Anterior cingulate cortex (tissue), 58 donors: ENCODE data around the gene SHANK3.

ENCODE experiments used
- DNase-seq, 58 donors: peaks; one replicate each; lab custom pipeline; 2025; lab: John Stamatoyannopoulos, UW

The SHANK3 gene

DNA sequence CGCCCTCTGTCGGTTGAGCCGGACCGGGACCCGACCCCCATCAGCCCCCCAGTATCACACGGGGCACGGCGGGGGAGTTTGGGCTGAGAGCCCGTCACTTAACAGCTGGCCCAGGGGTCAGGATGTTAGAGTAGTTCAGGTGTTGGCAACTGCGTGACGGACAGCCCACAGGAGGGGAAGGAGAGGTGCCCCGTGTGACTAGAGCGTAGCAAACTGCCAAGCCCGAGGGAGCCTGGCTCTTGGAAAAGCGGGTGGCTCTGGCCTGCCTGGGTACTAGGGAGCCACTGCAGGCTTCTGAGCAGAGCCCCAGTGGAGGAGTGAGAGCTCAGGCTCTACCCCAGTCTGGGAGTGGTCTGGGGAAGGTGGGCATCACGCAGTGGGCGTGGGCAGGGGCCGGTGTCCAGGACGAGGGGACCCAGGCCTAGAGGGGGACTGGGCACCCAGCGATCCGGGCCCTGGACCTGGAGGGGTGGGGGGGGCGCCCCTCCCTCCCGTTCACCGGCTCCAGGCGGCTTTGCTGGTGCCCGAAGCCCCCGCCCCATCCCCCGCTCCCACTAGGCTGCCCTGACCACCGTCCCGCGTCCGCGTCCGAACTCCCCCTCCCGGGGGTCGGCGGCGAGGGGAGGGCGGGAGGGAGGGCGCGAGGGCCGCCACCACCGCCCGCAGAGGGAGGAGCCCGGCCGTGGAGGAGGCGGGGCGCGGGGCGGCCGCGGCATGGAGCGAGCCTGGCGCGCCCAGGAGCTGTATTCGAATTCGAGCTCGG is 24.4 kb downstream of the SHANK3 start:
- no peak for DNase-seq

DNA sequence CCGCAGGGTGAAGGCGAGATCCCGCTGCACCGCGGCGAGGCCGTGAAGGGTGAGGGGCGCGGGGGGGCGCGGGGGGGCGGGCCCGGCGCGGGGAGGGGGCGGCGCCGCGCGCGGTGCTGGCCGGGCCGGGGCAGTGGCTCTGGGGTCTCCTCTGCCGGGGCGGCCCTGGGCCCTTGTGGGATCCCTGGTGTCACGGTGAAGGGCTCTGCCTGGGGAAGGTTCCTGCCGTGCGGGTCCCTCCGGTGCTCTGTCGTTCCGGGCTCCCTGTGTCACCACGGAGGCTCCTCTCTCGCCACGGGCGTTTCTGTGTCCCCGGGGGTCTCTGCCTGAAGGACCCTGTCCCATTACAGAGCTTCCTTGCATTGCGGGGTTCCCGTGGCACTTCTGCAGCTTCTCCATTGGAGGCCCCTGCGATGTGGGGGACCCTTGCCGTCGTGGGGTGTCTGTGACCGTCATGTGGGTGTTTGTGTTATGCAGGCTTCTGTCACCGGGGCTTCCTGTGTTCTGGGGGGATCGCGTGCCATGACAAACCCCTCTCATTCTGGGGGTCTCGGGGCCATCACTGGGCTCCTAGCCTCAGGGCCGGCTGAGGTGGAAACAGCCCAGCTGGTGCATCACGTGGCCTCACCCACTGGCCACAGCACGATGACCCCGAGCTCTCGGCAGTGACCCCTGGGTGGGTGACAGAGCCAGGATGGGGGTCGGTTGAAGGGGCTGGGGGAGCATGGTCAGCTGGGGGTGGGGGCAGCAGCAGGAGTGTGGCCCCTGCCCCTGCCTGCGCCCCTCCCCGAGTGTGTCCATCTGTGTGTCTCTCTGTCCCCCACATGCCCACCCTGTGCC is 25.3 kb downstream of the SHANK3 start:
- DNase-seq = no peak

DNA sequence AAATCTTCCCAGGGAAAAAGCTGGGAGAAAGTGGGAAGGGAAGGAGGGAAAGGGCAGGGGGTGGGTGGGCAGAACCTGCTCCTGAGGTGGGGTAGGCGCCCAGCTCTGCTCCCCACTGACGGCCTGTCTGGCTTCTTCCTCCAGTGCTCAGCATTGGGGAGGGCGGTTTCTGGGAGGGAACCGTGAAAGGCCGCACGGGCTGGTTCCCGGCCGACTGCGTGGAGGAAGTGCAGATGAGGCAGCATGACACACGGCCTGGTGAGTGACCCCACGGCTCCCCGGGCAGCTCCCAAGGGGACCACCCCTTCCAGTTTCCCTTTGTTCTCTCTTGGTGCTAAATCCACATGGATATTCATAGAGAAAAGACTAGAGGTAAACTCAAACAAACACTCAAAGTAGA is 25.9 kb downstream of the SHANK3 start:
- no peak for DNase-seq

DNA sequence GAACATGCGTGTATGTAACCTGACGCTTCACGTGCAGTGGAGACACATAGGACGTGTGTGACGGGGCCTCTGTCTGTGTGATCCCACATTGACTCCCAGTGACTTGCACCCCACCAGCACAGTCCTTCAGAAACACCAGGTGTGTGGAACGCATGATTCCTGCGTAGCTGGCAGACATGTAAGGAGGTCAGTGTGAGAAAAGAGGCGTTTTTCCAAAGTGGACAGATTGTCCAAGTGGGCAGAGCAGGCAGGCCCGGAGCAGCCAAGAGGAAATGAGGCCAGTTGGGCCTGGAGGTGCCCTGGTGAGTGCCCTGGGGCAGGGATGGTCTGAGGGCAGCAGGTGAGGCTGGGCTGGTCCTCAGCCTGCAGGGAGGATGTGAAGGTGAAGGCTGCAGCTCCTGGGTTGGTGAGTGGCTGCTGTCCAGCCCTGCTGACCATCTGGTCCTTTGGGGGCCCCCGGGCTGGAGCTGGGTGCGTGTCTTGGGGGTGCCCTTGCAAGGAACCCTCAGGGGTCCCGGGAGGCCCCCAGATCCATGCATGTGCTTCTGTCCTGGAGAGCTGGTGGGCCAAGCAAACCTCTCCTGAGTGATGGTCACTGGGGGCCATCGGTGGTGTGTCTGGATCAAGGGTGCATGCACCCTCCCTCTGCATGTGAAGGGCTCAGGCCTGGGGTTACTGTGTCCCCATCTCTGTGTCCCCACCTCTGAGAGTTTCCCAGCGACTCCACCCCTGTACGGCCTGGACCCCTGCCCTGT is 26.6 kb downstream of the SHANK3 start:
- DNase-seq = no peak

DNA sequence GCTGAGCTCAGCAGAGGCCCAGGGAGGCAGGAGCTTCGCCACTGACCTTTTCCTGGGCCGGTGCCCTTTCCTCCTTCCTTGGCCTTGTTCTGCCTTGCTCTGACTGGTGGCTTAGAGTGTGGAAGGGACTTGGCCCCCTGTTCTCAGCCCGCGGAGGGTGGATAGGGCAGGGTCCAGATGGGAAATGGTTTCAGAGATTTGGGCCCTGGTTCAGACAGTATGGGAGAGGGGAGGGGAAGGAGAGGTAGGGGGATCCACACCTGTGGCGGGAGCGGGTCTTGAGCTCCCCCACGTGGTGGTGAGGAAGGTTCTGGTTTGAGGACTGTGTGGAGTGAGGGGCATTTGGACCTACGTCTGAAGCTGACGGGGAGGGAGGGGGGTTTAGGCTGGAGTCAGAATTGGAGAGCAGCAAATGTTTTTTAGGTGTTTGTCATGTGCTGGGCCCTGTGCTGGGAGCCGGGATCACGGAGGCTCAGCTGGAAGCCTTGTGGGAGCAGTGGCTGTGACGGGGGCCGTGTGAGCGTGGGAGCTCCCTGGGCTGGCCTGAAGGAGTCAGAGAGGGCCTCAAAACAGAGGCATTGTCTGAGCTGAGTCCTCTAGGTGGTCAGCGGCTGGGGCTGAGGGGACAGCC is 27.2 kb downstream of the SHANK3 start:
- peak in 2 of 58 donors; percentile 40 to 41 for DNase-seq

DNA sequence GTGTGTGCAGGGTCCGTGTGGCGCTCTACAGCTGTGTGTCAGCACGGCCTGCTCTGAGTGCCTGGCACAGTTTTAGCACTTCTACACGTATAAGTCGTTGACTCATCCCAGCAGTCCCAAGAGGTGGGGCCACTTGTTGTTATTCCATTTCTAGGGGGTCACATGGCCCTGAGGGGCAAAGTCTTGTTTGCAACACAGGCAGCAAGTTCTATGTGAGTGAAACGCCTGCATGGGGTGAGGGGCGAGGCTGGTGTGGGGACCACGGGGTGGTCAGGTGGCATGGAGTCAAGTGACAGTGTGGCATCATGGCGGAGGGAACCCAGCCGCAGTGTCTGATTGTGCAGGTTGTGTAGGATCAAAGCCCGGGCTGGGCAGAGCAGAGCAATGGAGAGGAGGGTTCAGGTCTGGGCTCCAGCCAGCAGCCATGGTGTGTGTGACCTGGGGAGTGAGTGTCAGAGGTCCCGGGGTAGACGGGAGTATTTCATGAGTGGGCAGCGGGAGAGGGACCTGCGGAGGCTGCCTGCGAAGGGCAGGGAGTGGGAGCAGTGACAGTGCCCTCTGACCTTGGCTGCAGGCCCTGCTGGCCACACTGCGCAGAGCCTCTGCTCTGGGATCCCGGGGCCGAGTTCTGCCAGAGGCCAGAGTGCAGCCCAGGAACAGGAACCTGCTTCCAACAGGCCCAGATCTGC is 27.9 kb downstream of the SHANK3 start:
- no peak for DNase-seq

DNA sequence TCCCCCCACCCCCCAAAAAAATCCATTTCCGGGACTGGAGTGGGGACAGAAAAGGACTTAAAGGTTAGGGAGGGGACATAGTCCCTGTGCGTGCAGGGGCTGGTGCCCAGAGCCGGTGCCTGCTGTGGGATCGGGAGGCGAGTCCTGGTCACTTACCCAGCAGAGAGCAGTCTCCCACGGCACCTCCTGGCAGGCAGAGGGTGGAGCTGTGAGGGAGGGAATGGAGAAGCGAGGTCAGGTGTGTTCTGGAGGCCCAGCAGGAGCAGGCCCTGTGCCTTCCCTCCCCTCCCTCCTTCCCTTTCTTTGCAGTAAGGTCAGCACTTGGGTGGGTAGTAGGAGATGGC is 28.4 kb downstream of the SHANK3 start:
- DNase-seq = no peak

DNA sequence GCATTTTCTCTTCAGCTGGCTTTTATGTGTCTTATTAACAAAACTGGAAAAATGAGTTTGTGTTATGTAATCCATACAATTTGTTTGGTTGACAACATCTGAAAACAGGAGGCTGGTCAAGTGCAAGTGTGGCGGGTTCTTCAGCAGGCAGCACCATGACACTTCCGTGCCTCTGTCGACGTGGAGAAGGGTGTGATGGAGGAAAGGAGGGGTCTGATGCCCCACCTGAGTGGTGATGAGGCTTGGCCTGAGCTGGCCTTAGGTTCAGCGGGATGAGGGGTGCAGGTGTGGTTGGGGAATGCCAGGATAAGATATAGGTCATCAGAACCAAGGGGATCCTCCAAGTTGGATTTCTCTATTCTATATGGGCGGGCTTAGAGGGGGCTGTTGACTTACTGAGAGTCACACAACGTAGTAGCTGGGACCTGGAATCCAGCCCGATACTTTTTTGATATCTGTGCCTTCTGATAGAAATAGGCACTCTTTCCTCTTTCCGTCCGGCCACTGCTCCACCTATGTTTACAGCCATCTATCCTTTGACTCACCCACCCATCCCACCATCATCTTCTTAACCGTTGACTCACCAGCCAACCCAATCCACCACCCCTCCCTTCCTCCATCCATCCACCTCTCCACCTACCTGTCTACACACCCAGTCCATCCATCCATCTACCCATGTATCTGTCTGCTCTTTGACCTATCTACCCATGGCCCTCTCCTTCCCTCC is 29.0 kb downstream of the SHANK3 start:
- no peak for DNase-seq

DNA sequence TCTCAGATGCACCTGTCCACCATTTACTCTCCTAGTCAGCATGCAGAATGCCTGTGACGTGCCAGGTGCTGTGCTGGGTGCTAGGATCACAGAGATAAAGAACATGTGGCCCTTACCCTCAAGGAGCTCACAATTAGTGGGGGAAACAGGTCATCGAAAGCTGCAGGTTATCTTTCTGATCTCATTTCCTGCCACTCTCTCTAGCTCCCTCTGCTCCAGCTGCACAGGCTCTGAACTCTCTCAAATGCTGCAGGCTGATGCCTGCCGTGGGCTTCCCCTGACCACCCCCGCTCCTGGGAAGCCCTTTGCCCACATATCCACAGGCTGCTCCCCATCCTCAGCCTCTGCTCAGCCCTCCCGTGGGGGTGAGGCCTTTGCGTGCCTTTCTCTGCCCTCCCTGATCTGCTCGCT is 29.6 kb downstream of the SHANK3 start:
- no peak for DNase-seq

DNA sequence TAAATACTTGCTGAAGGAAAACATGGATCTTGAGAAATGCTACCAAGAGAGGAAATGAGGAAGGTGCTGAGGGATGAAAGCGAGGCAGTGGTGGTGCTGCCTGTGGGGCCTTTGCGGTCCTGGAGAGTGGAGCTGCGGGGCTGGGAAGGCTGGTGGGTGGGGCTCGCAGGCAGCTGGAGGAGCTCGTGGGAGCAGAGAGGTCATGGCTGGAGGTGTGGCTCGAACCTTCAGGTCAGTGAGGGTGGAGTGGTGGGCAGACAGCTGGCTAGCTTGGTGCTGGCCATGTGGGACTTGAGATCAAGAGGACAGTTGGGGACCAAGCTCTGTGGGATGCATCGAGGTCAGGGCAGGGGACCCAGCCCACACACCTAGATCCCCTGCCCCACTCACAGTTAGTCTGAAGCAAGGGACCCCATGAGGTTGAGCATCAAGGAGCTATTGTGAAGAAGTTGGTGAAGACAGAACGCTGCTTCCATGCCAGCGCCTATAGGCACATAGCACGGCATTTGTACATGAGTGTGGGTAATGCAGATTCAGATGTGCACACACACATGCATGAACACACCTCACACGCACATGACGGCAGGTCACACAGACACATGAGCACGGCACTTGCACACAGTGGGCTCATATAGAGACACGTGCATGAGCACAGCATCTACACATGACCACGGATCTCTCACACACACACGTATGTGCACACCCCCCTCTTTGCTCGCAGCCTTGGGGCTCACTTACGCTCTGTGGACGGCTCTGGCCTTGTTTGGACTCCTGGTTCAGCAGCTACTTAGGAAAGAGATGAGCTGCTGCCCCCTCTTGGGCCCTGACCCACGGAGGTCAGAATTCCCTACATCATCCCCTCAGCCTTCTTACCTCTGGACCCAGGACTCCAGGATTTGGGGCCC is 30.4 kb downstream of the SHANK3 start:
- no peak for DNase-seq

DNA sequence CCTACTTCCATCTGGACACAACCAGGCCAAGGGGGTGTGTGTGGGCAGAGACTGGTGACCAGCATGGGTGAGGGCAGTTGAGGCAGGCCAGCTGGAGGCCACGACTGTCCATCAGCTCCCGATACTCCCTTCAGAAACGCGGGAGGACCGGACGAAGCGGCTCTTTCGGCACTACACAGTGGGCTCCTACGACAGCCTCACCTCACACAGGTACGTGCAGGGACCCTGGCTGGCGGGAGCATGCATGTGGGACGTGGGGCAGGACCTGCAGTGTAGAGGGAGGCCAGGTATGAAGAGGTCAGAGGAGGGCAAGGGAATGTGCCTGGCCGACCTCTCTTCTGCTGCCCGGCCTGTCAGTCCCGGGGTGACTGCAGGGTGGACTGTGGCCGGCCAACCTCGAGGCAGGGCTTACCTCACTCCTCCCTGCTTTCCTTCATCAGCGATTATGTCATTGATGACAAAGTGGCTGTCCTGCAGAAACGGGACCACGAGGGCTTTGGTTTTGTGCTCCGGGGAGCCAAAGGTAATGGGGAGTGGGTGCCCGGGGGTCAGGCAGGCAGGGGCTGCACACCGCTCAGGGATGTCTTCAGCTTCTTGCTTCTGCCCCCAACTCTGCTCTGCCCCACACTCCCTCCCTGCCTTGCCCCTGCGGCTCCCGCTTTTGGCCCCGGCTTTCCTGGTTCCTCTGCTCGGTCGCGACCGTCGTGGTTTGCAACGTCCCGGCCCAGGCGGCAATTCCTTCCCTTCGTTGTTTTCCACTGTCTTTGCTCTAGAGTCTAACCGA is 31.3 kb downstream of the SHANK3 start:
- DNase-seq = no peak

DNA sequence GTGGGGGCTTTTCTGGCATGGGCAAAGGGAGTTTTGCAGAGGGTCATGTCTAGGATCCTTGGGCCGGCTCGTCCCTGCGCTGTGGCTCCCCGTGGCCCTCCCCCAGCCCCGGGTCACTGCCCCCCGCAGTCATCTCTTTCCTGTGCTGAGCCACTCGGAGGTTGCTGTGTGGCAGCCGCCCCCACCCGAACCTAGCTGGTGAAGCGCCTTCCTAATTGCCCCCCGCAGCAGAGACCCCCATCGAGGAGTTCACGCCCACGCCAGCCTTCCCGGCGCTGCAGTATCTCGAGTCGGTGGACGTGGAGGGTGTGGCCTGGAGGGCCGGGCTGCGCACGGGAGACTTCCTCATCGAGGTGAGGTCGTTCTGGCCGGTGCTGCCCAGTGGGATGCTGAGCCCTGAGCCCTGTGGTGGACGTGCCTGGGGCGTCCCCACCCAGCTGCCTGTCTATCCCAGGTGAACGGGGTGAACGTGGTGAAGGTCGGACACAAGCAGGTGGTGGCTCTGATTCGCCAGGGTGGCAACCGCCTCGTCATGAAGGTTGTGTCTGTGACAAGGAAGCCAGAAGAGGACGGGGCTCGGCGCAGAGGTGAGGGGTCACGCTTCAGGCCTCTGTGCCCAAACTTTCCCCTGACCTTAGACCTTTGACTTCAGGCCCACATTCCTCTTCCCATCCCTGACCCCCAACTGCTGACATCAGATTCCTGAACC is 32.0 kb downstream of the SHANK3 start:
- no peak for DNase-seq

DNA sequence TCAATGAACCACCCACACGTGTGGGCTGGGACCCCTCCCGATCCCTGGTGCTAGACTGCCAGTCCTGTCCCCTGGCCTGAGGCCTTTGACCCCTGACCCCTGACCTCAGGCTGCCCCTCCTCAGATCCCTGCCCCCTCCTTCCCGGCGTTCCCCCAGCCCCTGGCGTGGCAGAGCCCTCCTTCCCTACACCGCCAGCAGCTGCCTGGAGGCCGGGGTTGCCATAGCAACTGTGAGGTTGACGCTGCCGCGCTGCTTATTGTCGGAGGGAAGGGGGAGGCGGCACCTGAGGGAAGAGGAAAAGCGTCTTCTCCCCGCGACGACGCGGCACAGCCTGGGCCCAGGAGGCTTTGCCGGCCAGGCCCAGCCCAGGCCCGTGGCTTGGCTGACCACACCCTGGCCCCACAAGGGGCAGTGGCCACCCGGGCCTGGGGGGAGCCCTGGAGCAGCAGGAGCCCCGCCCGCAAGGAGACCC is 32.6 kb downstream of the SHANK3 start:
- DNase-seq = peak in 47 of 58 donors; percentile 22 to 88 (median 60)

DNA sequence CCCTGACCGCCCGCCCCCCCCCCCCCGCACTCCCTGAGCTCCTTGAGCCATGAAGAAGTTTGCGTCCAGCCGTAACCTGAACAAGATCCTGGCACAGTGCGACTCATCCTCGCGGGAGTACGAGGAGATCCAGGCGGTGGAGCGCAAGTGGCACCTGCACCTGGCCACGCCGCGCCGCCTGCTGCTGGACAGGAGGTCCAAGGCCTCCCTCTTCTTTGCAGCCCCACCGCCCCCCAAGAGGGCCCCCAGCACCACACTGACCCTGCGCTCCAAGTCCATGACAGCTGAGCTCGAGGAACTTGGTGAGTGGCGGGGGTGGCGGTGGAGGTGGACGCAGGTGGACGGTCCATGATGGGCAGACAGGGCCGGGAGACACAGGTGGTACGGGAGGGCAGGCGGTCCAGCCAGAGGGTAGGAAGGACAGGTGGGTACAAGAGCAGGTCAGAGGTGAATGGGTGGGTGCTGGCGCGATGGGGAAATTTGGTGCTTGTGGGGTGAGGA is 33.3 kb downstream of the SHANK3 start:
- DNase-seq = no peak

DNA sequence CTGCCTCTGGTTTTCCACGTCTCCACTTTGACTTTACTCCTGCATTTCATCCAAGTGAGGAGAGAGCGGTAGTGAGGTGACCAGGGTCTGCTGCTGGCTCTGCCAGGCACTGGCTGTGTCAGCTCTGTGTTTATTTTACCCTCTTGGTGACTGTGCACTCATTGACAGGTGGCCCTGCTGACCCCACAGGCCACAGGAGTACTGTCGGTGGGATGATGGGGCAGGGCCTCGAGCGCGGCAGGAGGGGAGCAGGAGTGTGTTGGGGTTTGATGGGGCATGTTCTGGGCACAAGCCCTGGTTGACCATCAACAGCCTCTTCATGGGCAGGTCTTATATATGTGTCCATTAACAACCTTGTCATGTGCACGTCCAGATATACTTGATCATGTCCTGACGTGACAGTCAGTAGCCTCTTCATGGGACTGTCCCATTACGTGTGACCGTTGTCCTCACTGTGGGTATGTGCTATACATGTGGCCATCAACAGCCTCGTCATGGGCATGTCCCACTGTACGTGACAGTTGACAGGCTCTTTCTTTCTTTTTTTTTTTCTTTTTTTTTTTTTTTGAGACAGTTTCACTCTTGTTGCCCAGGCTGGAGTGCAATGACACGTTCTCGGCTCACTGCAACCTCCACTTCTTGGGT is 34.0 kb downstream of the SHANK3 start:
- DNase-seq = no peak

DNA sequence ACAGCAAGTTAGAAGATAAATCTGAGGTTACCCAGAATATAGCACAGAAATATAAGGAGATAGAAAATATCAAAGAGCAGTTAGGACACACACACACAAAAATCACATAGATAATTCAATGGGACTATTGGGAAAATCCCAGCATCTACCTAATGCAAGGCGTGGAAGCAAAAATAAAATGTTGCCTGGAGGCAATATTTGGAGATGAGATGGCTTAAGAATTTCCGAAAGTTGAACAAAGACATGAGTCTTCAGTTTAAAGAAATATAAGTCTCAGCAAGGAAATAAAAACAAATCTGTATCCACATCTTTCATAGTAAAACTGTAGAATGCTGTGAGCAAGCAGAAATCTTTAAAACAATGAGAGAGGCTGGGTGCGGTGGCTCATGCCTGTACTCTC is 35.9 kb downstream of the SHANK3 start:
- no peak for DNase-seq
